Uterus (tissue), 2 donors: ENCODE results near the gene MTPN.

Source experiments
- POLR2A ChIP-seq, 2 donors: fragments of 450-650 bp; IDR thresholded peaks; one replicate each; pipeline ENCODE4 v1.6.1; 2016; ENCODE audit warnings: antibody characterized with exemption in 2 of 2, mild to moderate bottlenecking in 1 of 2, moderate library complexity in 1 of 2
- TF ChIP-seq, protein P1 (sequence below), 4 experiments: fragments of 200-600 bp in 2 of 4; fragments of 450-650 bp in 2 of 4; sonication (generic) in 2 of 4; IDR thresholded peaks; one replicate each; pipeline ENCODE4 v1.5.1; 2016 to 2019; ENCODE audit warnings: antibody characterized with exemption in 4 of 4, mild to moderate bottlenecking in 2 of 4, moderate library complexity in 1 of 4

- TF ChIP-seq, protein P1, sequence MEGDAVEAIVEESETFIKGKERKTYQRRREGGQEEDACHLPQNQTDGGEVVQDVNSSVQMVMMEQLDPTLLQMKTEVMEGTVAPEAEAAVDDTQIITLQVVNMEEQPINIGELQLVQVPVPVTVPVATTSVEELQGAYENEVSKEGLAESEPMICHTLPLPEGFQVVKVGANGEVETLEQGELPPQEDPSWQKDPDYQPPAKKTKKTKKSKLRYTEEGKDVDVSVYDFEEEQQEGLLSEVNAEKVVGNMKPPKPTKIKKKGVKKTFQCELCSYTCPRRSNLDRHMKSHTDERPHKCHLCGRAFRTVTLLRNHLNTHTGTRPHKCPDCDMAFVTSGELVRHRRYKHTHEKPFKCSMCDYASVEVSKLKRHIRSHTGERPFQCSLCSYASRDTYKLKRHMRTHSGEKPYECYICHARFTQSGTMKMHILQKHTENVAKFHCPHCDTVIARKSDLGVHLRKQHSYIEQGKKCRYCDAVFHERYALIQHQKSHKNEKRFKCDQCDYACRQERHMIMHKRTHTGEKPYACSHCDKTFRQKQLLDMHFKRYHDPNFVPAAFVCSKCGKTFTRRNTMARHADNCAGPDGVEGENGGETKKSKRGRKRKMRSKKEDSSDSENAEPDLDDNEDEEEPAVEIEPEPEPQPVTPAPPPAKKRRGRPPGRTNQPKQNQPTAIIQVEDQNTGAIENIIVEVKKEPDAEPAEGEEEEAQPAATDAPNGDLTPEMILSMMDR (IDR thresholded peaks at IDR 0.05): no peak
- no peak for TF ChIP-seq POLR2A (IDR thresholded peaks at IDR 0.05)
These were observed 46.3 kb downstream of the MTPN start for GRCh38 chr7:135930565-135931461.
